Activated CD4-positive, CD25-positive, alpha-beta regulatory T cell treated with anti-CD3 and anti-CD28 coated beads, Interleukin-2, amount 50 U/mL, for 72 hours (primary cell): ENCODE results near the gene RRP1.

Experiments used
- DNase-seq: peaks from one replicate; pipeline ENCODE4 v3.0.0; 2021

The RRP1 gene

GRCh38 chr21:43758811-43759210 lies 30.6 kb upstream of the RRP1 start:
- no peak for DNase-seq

- no peak for DNase-seq
Observed at GRCh38 chr21:43759651-43760050, 29.7 kb upstream of the RRP1 start.

GRCh38 chr21:43760391-43760958 lies 28.9 kb upstream of the RRP1 start:
- no peak for DNase-seq

- no peak for DNase-seq
Observed at GRCh38 chr21:43761886-43762285, 27.5 kb upstream of the RRP1 start.

- DNase-seq = no peak
Observed at GRCh38 chr21:43762303-43763128, 26.9 kb upstream of the RRP1 start.

- no peak for DNase-seq
Observed at GRCh38 chr21:43763901-43764523, 25.4 kb upstream of the RRP1 start.

- no peak for DNase-seq
Observed at GRCh38 chr21:43764576-43765495, 24.5 kb upstream of the RRP1 start.

- DNase-seq = no peak
Observed at GRCh38 chr21:43766734-43767497, 22.5 kb upstream of the RRP1 start.

- DNase-seq = no peak
Observed at GRCh38 chr21:43767498-43767983, 21.8 kb upstream of the RRP1 start.

- no peak for DNase-seq
Observed at GRCh38 chr21:43767984-43768867, 21.2 kb upstream of the RRP1 start.

- no peak for DNase-seq
Observed at GRCh38 chr21:43768868-43769167, 20.6 kb upstream of the RRP1 start.

- no peak for DNase-seq
Observed at GRCh38 chr21:43769325-43769958, 19.9 kb upstream of the RRP1 start.

GRCh38 chr21:43770066-43770655 lies 19.2 kb upstream of the RRP1 start:
- no peak for DNase-seq

GRCh38 chr21:43771199-43771675 lies 18.1 kb upstream of the RRP1 start:
- no peak for DNase-seq

GRCh38 chr21:43771698-43772424 lies 17.5 kb upstream of the RRP1 start:
- DNase-seq = no peak

- no peak for DNase-seq
Observed at GRCh38 chr21:43772425-43772821, 17.0 kb upstream of the RRP1 start.

GRCh38 chr21:43774163-43774562 lies 15.2 kb upstream of the RRP1 start:
- DNase-seq = no peak

GRCh38 chr21:43775190-43775589 lies 14.2 kb upstream of the RRP1 start:
- DNase-seq = no peak

- peak; percentile 92 for DNase-seq
Observed at GRCh38 chr21:43775795-43776430, 13.5 kb upstream of the RRP1 start, which contains the start of gene CSTB. TSS of gene CSTB (minus strand) at chr21:43776308. CDS start at chr21:43776269, 39 bp downstream.
